Fibroblast of mammary gland (primary cell): ENCODE data around the gene DECR2.

Experiments used
- DNase-seq: peaks from one replicate; pipeline ENCODE4 v3.0.0-alpha.2; 2010; ENCODE audit warnings: low read depth
- H3K4me3 ChIP-seq: 2 replicates; pipeline ENCODE4 v1.5.1; 2011; ENCODE audit warnings: low read depth, mild to moderate bottlenecking, low read length, moderate library complexity; ENCODE audit not compliant: control insufficient read depth
- TF ChIP-seq, protein P1 (sequence below): conservative IDR thresholded peaks from 2 replicates; pipeline ENCODE4 v1.5.1; 2011; ENCODE audit warnings: low read depth, low read length, inconsistent platforms; ENCODE audit not compliant: control insufficient read depth, insufficient read depth

DECR2 gene

DNA sequence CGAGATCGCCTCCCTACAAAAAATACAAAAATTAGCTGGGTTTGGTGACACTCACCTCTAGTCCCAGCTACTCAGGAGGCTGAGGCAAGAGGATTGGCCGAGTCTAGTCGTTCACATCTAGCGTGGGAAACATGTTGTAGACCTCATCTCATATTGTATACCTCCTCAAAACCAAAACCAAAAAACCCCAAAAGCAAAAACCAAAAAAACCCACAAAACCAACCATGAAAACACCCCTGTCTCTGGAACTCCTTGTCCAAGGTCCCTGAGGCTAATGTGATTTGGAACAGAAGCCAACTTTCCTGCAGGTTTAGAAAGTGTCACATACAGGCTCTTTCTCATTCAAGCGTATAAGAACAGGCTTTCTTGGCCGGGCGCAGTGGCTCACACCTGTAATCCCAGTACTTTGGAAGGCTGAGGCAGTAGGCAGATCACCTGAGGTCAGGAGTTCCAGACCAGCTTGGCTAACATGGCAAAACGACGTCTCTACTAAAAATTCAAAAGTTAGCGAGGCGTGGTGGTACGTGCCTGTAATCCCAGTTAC lies 52.8 kb downstream of the DECR2 start:
- DNase-seq = no peak
- TF ChIP-seq, protein P1, sequence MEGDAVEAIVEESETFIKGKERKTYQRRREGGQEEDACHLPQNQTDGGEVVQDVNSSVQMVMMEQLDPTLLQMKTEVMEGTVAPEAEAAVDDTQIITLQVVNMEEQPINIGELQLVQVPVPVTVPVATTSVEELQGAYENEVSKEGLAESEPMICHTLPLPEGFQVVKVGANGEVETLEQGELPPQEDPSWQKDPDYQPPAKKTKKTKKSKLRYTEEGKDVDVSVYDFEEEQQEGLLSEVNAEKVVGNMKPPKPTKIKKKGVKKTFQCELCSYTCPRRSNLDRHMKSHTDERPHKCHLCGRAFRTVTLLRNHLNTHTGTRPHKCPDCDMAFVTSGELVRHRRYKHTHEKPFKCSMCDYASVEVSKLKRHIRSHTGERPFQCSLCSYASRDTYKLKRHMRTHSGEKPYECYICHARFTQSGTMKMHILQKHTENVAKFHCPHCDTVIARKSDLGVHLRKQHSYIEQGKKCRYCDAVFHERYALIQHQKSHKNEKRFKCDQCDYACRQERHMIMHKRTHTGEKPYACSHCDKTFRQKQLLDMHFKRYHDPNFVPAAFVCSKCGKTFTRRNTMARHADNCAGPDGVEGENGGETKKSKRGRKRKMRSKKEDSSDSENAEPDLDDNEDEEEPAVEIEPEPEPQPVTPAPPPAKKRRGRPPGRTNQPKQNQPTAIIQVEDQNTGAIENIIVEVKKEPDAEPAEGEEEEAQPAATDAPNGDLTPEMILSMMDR = no peak
- no peak overlapping the region for H3K4me3 ChIP-seq

- DNase-seq = no peak
- TF ChIP-seq, protein P1 = no peak
- no peak overlapping the region for H3K4me3 ChIP-seq
These were observed 53.8 kb downstream of the DECR2 start for GRCh38 chr16:455453-455852.

DNA sequence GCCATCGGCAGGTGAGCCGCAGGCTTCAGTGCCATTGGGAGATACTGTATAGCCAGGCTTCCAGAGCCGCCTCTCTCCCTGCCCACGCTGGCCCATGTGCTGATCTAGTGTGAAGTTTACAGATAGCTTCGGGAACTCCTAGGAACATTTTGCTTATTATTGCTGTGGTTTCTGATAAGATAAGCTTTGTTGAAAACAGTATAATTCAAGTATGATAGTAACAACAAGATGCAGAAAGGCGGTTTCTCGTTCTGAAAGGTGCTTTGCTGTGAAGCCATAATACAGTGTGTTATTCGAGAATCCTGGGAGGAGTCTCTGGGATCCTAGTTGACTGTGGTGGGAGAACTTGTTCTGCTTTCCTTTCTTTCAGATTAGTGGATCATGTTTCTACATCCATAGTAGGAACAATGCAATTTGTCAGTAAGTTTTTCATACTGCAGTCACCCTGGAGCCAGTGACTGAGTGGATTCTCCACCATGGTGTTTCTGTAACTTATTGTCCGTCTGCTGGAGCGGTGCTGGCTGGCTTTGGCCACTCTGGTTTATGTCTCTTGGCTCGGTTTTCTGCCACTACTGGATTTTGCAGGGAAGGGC lies 55.3 kb downstream of the DECR2 start:
- TF ChIP-seq, protein P1 = no peak
- DNase-seq = peak; percentile 37
- H3K4me3 ChIP-seq = no peak overlapping the region

DNA sequence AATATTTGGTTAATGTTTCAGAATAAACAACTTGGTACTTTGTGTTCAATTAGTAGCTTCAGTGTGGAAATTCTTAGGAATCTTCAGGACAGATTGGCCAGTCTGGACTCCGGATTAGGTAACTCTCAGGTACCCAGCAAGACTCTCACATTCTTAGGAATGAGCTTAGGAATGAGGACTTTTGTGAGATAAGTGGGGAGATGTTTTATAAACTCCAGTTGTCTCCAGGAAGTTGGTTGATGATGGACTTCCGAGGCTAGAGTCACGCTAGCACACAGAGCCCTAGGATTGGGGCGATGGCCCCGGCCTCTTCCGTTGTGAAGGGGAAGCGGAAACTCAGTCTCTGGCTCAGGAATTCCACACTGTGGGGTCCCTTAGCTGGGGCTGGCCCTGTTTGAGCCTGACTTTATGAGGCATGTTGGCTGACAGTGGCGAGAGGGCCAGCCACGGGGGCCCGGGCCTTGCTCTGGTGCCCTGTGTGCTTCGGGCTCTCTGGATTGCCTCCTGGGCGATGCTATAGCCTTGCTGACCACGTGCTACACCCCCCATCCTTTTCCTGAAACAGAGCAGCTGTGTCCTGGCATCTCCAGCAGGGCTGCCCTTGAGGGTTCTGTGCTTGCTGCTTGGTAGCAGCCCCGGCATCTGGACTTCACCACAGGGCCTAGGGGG lies 56.2 kb downstream of the DECR2 start:
- TF ChIP-seq, protein P1 = no peak
- no peak overlapping the region for H3K4me3 ChIP-seq
- DNase-seq = no peak

DNA sequence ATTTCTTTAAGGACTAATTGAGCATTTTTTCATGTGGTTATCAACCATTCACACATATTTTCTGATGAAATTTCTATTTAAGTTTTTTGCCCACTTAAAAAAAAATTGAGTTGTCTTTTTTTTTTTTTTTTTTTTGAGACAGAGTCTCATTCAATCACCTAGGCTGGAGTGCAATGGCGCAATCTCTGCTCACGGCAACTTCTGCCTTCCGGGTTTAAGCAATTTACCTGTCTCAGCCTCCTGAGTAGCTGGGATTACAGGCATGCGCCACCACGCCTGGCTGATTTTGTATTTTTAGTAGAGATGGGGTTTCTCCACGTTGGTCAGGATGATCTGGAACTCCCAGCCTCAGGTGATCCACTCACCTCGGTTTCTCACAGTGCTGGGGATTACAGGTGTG lies 58.1 kb downstream of the DECR2 start:
- DNase-seq = no peak
- TF ChIP-seq, protein P1 = no peak
- no peak overlapping the region for H3K4me3 ChIP-seq

GRCh38 chr16:460787-461186 lies 59.1 kb downstream of the DECR2 start:
- TF ChIP-seq, protein P1 = no peak
- no peak for DNase-seq
- no peak overlapping the region for H3K4me3 ChIP-seq
